HEK293 (cell line): ENCODE results near the gene OR1F1.

Experiments
- BCL11B ChIP-seq: fragments of 450-650 bp; formaldehyde crosslinking; IDR thresholded peaks from 2 replicates; pipeline ENCODE4 v1.5.1; 2016; ENCODE audit warnings: low read depth, missing biosample characterization, missing genetic modification characterization
- CTCF ChIP-seq: fragments of 450-650 bp; formaldehyde crosslinking; IDR thresholded peaks from 2 replicates; pipeline ENCODE4 v1.5.1; 2016; ENCODE audit warnings: missing biosample characterization, missing genetic modification characterization
- GLI4 ChIP-seq: fragments of 450-650 bp; formaldehyde crosslinking; IDR thresholded peaks from 2 replicates; pipeline ENCODE4 v1.5.1; 2016; ENCODE audit warnings: missing biosample characterization, missing genetic modification characterization
- MYNN ChIP-seq: fragments of 450-650 bp; formaldehyde crosslinking; IDR thresholded peaks from 2 replicates; pipeline ENCODE4 v1.5.1; 2016; ENCODE audit warnings: missing biosample characterization, missing genetic modification characterization, borderline replicate concordance
- PATZ1 ChIP-seq: fragments of 450-650 bp; formaldehyde crosslinking; IDR thresholded peaks from 2 replicates; pipeline ENCODE4 v1.5.1; 2016; ENCODE audit warnings: missing biosample characterization, missing genetic modification characterization
- REPIN1 ChIP-seq: fragments of 450-650 bp; formaldehyde crosslinking; IDR thresholded peaks from 2 replicates; pipeline ENCODE4 v1.5.1; 2017; ENCODE audit warnings: missing biosample characterization, missing genetic modification characterization, low read depth
- TRIM28 ChIP-seq: IDR thresholded peaks from 2 replicates; pipeline ENCODE4 v1.6.1; 2011; ENCODE audit warnings: low read length, control low read depth, borderline replicate concordance
- ZBTB21 ChIP-seq: fragments of 450-650 bp; formaldehyde crosslinking; IDR thresholded peaks from 2 replicates; pipeline ENCODE4 v1.5.1; 2017; ENCODE audit warnings: missing biosample characterization, missing genetic modification characterization
- ZBTB8A ChIP-seq: fragments of 450-650 bp; formaldehyde crosslinking; IDR thresholded peaks from 2 replicates; pipeline ENCODE4 v1.5.1; 2016; ENCODE audit warnings: missing biosample characterization, missing genetic modification characterization
- ZFP41 ChIP-seq: fragments of 450-650 bp; formaldehyde crosslinking; IDR thresholded peaks from 2 replicates; pipeline ENCODE4 v1.5.1; 2016; ENCODE audit warnings: missing biosample characterization, missing genetic modification characterization, borderline replicate concordance
- ZFP69B ChIP-seq: fragments of 450-650 bp; formaldehyde crosslinking; IDR thresholded peaks from 2 replicates; pipeline ENCODE4 v1.5.1; 2016; ENCODE audit warnings: missing biosample characterization, missing genetic modification characterization
- ZNF132 ChIP-seq: fragments of 450-650 bp; formaldehyde crosslinking; IDR thresholded peaks from 2 replicates; pipeline ENCODE4 v1.5.1; 2017; ENCODE audit warnings: missing biosample characterization, missing genetic modification characterization, borderline replicate concordance
- ZNF146 ChIP-seq: fragments of 450-650 bp; formaldehyde crosslinking; IDR thresholded peaks from 2 replicates; pipeline ENCODE4 v1.5.1; 2016; ENCODE audit warnings: missing biosample characterization, missing genetic modification characterization
- ZNF202 ChIP-seq: fragments of 450-650 bp; formaldehyde crosslinking; IDR thresholded peaks from 2 replicates; pipeline ENCODE4 v1.5.1; 2016; ENCODE audit warnings: missing biosample characterization, missing genetic modification characterization, borderline replicate concordance
- ZNF221 ChIP-seq: fragments of 450-650 bp; formaldehyde crosslinking; IDR thresholded peaks from 2 replicates; pipeline ENCODE4 v1.5.1; 2017; ENCODE audit warnings: missing biosample characterization, missing genetic modification characterization, borderline replicate concordance
- ZNF23 ChIP-seq: fragments of 450-650 bp; formaldehyde crosslinking; IDR thresholded peaks from 2 replicates; pipeline ENCODE4 v1.5.1; 2016; ENCODE audit warnings: missing biosample characterization, missing genetic modification characterization, borderline replicate concordance
- ZNF239 ChIP-seq: fragments of 450-650 bp; formaldehyde crosslinking; IDR thresholded peaks from 2 replicates; pipeline ENCODE4 v1.5.1; 2016; ENCODE audit warnings: missing biosample characterization, missing genetic modification characterization
- ZNF266 ChIP-seq: fragments of 450-650 bp; formaldehyde crosslinking; IDR thresholded peaks from 2 replicates; pipeline ENCODE4 v1.5.1; 2016; ENCODE audit warnings: missing biosample characterization, missing genetic modification characterization, low read depth
- ZNF274 ChIP-seq, 2 experiments: fragments of 200-500 bp in 1 of 2; fragments of 450-650 bp in 1 of 2; sonication (Bioruptor generic) in 1 of 2; formaldehyde crosslinking in 1 of 2; IDR thresholded peaks; 2 replicates each; pipeline versions ENCODE4 v1.5.1 to v1.6.1; 2014 to 2016; ENCODE audit warnings: borderline replicate concordance in 1 of 2, inconsistent platforms in 1 of 2, low read length in 1 of 2, missing biosample characterization in 1 of 2, missing genetic modification characterization in 1 of 2
- ZNF335 ChIP-seq: fragments of 450-650 bp; formaldehyde crosslinking; conservative IDR thresholded peaks from 2 replicates; pipeline ENCODE4 v1.5.1; 2016; ENCODE audit warnings: missing biosample characterization, missing genetic modification characterization
- ZNF37A ChIP-seq: fragments of 450-650 bp; IDR thresholded peaks from 2 replicates; pipeline ENCODE4 v1.5.1; 2018; ENCODE audit warnings: missing biosample characterization, missing genetic modification characterization
- ZNF398 ChIP-seq: fragments of 450-650 bp; formaldehyde crosslinking; IDR thresholded peaks from 2 replicates; pipeline ENCODE4 v1.5.1; 2017; ENCODE audit warnings: missing biosample characterization, missing genetic modification characterization
- ZNF404 ChIP-seq: fragments of 450-650 bp; formaldehyde crosslinking; IDR thresholded peaks from 2 replicates; pipeline ENCODE4 v1.5.1; 2017; ENCODE audit warnings: missing biosample characterization, missing genetic modification characterization
- ZNF426 ChIP-seq: fragments of 450-650 bp; formaldehyde crosslinking; IDR thresholded peaks from 2 replicates; pipeline ENCODE4 v1.5.1; 2017; ENCODE audit warnings: missing biosample characterization, missing genetic modification characterization, mild to moderate bottlenecking, inconsistent platforms, moderate library complexity
- ZNF473 ChIP-seq: fragments of 450-650 bp; formaldehyde crosslinking; IDR thresholded peaks from 2 replicates; pipeline ENCODE4 v1.5.1; 2017; ENCODE audit warnings: missing biosample characterization, missing genetic modification characterization
- ZNF596 ChIP-seq: fragments of 450-650 bp; IDR thresholded peaks from 2 replicates; pipeline ENCODE4 v1.5.0; 2018; ENCODE audit warnings: missing biosample characterization, mild to moderate bottlenecking, missing genetic modification characterization, moderate library complexity
- ZNF610 ChIP-seq: fragments of 450-650 bp; formaldehyde crosslinking; IDR thresholded peaks from 2 replicates; pipeline ENCODE4 v1.5.1; 2016; ENCODE audit warnings: missing biosample characterization, missing genetic modification characterization, borderline replicate concordance
- ZNF654 ChIP-seq: fragments of 450-650 bp; formaldehyde crosslinking; IDR thresholded peaks from 2 replicates; pipeline ENCODE4 v1.5.1; 2016; ENCODE audit warnings: low read depth, missing biosample characterization, missing genetic modification characterization
- ZNF707 ChIP-seq: fragments of 450-650 bp; formaldehyde crosslinking; IDR thresholded peaks from 2 replicates; pipeline ENCODE4 v1.5.1; 2016; ENCODE audit warnings: missing biosample characterization, missing genetic modification characterization
- ZNF776 ChIP-seq: fragments of 450-650 bp; formaldehyde crosslinking; IDR thresholded peaks from 2 replicates; pipeline ENCODE4 v1.5.0; 2017; ENCODE audit warnings: missing biosample characterization, missing genetic modification characterization, borderline replicate concordance
- ZNF777 ChIP-seq: fragments of 450-650 bp; formaldehyde crosslinking; IDR thresholded peaks from 2 replicates; pipeline ENCODE4 v1.5.1; 2017; ENCODE audit warnings: missing biosample characterization, missing genetic modification characterization, borderline replicate concordance
- ZSCAN16 ChIP-seq: fragments of 450-650 bp; formaldehyde crosslinking; IDR thresholded peaks from 2 replicates; pipeline ENCODE4 v1.5.1; 2016; ENCODE audit warnings: missing biosample characterization, missing genetic modification characterization
- ZSCAN4 ChIP-seq: fragments of 450-650 bp; formaldehyde crosslinking; IDR thresholded peaks from 2 replicates; pipeline ENCODE4 v1.5.1; 2017; ENCODE audit warnings: missing biosample characterization, missing genetic modification characterization

Gene OR1F1

GRCh38 chr16:3175157-3176093 lies 12.6 kb upstream of the OR1F1 start (continued):
- TF ChIP-seq ZNF398 (no peak), ZSCAN16 (tag by site-specific recombination) (no peak), ZNF473 (no peak), GLI4 (tag by site-specific recombination) (no peak), ZNF266 (no peak), ZFP41 (tag by site-specific recombination) (no peak), ZSCAN4 (tag by site-specific recombination) (no peak), BCL11B (tag by site-specific recombination) (no peak), ZNF610 (tag by site-specific recombination) (no peak), ZNF596 (tag by site-specific recombination) (no peak), ZNF274 (IDR thresholded peaks at IDR 0.05; ENCODE audit: low read length) (no peak), ZNF274 (tag by site-specific recombination; IDR thresholded peaks at IDR 0.05; ENCODE audit: borderline replicate concordance) (no peak), TRIM28 (peak; percentile 31; the same call in 1 of the 2 replicates), MYNN (tag by site-specific recombination) (peak; percentile 72), PATZ1 (tag by site-specific recombination) (0 out of 2 replicates have a peak, but pooled peaks have one; percentile 33), ZNF146 (no peak), ZNF404 (0 out of 2 replicates have a peak, but pooled peaks have one; percentile 25), ZNF132 (tag by site-specific recombination) (no peak), ZNF335 (tag by site-specific recombination) (peak; percentile 7), ZNF776 (tag by site-specific recombination) (no peak), ZNF37A (no peak), CTCF (tag by site-specific recombination) (no peak), ZBTB8A (tag by site-specific recombination) (peak; percentile 58), ZNF221 (no peak), ZNF654 (tag by site-specific recombination) (no peak), ZNF239 (tag by site-specific recombination) (no peak), ZNF426 (tag by site-specific recombination) (no peak), ZNF777 (tag by site-specific recombination) (no peak), ZFP69B (tag by site-specific recombination) (peak; percentile 36; the same call in 1 of the 2 replicates), ZNF707 (tag by site-specific recombination) (no peak), ZNF23 (tag by site-specific recombination) (no peak), ZNF202 (tag by site-specific recombination) (no peak), ZBTB21 (tag by site-specific recombination) (no peak), REPIN1 (tag by site-specific recombination) (no peak)
